ENCODE results near the gene PRELID3B. TPM values are rescaled to one million over a fixed set of nuclear protein-coding genes. Genes with fewer than 3 reads are reported as not detected.

Gene PRELID3B
- total and polyA plus RNA-seq, 2 of the 13 experiments (the other 11 are each of a cell fraction or from before 2014, with no cell fraction given), result 23.3 to 42.6 TPM

DNA sequence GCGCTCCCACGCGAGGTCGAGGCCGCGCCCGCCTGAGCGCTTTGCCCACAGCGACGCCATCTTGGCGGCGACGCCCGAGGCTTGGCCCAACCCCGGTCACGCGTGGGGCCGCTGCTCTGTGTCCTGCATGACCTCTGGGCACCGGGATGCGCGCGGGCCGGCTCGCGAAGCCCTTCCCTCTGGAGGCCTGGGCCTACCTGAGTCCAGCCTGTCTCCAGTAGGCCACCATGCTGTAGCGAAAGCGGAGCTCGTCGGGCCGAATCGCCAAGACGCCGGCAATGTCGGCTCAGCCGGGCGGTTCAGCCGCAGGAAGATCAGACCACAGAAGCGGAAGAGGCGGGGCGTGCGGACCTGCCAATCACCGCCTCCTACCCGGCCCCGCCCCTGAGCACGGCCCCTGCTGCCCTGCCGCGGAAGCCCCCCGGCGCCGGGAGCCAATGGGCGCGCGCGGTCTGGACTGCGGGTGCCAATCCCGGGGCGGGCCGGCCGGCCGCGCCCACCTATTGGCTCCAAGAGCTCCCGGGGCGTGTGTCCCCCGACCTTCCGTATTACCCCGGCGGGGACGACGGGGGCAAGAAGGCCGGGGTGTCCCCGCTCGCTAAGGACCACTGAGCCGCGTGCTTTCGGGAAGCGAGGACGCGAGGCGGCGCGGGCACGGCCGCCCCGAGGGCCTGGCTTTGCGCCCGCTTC lies 10.4 kb downstream of the PRELID3B start, which contains the start of gene ATP5F1E (continued):
- TF ChIP-seq ZNF350 (CRISPR knock-in tag; IDR thresholded peaks at IDR 0.05; ENCODE audit: borderline replicate concordance, low read depth) (peak; percentile 98), XBP1 (CRISPR knock-in tag; IDR thresholded peaks at IDR 0.05) (no peak), ZNF121 (CRISPR knock-in tag; IDR thresholded peaks at IDR 0.05) (no peak), HMGA1 (CRISPR knock-in tag; conservative IDR thresholded peaks at IDR 0.05) (no peak), JARID2 (CRISPR knock-in tag; IDR thresholded peaks at IDR 0.05; ENCODE audit: insufficient replicate concordance) (peak; percentile 79), ZNF572 (CRISPR knock-in tag; IDR thresholded peaks at IDR 0.05) (peak; percentile 89), ZNF775 (CRISPR knock-in tag; IDR thresholded peaks at IDR 0.05; ENCODE audit: borderline replicate concordance) (0 out of 2 replicates have a peak, but pooled peaks have one; percentile 46), ZNF724P (CRISPR knock-in tag; IDR thresholded peaks at IDR 0.05; ENCODE audit: borderline replicate concordance) (peak; percentile 89), ZNF333 (CRISPR knock-in tag; IDR thresholded peaks at IDR 0.05; ENCODE audit: borderline replicate concordance) (peak; percentile 99), HCFC1 (IDR thresholded peaks at IDR 0.05; ENCODE audit: low read depth, low read length) (peak; percentile 9; the same call in 1 of the 2 replicates)
- TF ChIP-seq, protein P1, sequence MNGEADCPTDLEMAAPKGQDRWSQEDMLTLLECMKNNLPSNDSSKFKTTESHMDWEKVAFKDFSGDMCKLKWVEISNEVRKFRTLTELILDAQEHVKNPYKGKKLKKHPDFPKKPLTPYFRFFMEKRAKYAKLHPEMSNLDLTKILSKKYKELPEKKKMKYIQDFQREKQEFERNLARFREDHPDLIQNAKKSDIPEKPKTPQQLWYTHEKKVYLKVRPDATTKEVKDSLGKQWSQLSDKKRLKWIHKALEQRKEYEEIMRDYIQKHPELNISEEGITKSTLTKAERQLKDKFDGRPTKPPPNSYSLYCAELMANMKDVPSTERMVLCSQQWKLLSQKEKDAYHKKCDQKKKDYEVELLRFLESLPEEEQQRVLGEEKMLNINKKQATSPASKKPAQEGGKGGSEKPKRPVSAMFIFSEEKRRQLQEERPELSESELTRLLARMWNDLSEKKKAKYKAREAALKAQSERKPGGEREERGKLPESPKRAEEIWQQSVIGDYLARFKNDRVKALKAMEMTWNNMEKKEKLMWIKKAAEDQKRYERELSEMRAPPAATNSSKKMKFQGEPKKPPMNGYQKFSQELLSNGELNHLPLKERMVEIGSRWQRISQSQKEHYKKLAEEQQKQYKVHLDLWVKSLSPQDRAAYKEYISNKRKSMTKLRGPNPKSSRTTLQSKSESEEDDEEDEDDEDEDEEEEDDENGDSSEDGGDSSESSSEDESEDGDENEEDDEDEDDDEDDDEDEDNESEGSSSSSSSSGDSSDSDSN (CRISPR knock-in tag; IDR thresholded peaks at IDR 0.05), result peak; percentile 91
- TF ChIP-seq, protein P2, sequence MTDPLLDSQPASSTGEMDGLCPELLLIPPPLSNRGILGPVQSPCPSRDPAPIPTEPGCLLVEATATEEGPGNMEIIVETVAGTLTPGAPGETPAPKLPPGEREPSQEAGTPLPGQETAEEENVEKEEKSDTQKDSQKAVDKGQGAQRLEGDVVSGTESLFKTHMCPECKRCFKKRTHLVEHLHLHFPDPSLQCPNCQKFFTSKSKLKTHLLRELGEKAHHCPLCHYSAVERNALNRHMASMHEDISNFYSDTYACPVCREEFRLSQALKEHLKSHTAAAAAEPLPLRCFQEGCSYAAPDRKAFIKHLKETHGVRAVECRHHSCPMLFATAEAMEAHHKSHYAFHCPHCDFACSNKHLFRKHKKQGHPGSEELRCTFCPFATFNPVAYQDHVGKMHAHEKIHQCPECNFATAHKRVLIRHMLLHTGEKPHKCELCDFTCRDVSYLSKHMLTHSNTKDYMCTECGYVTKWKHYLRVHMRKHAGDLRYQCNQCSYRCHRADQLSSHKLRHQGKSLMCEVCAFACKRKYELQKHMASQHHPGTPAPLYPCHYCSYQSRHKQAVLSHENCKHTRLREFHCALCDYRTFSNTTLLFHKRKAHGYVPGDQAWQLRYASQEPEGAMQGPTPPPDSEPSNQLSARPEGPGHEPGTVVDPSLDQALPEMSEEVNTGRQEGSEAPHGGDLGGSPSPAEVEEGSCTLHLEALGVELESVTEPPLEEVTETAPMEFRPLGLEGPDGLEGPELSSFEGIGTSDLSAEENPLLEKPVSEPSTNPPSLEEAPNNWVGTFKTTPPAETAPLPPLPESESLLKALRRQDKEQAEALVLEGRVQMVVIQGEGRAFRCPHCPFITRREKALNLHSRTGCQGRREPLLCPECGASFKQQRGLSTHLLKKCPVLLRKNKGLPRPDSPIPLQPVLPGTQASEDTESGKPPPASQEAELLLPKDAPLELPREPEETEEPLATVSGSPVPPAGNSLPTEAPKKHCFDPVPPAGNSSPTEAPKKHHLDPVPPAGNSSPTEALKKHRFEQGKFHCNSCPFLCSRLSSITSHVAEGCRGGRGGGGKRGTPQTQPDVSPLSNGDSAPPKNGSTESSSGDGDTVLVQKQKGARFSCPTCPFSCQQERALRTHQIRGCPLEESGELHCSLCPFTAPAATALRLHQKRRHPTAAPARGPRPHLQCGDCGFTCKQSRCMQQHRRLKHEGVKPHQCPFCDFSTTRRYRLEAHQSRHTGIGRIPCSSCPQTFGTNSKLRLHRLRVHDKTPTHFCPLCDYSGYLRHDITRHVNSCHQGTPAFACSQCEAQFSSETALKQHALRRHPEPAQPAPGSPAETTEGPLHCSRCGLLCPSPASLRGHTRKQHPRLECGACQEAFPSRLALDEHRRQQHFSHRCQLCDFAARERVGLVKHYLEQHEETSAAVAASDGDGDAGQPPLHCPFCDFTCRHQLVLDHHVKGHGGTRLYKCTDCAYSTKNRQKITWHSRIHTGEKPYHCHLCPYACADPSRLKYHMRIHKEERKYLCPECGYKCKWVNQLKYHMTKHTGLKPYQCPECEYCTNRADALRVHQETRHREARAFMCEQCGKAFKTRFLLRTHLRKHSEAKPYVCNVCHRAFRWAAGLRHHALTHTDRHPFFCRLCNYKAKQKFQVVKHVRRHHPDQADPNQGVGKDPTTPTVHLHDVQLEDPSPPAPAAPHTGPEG (CRISPR knock-in tag; IDR thresholded peaks at IDR 0.05), result peak; percentile 61; the same call in 1 of the 2 replicates
- TF ChIP-seq, protein P3, sequence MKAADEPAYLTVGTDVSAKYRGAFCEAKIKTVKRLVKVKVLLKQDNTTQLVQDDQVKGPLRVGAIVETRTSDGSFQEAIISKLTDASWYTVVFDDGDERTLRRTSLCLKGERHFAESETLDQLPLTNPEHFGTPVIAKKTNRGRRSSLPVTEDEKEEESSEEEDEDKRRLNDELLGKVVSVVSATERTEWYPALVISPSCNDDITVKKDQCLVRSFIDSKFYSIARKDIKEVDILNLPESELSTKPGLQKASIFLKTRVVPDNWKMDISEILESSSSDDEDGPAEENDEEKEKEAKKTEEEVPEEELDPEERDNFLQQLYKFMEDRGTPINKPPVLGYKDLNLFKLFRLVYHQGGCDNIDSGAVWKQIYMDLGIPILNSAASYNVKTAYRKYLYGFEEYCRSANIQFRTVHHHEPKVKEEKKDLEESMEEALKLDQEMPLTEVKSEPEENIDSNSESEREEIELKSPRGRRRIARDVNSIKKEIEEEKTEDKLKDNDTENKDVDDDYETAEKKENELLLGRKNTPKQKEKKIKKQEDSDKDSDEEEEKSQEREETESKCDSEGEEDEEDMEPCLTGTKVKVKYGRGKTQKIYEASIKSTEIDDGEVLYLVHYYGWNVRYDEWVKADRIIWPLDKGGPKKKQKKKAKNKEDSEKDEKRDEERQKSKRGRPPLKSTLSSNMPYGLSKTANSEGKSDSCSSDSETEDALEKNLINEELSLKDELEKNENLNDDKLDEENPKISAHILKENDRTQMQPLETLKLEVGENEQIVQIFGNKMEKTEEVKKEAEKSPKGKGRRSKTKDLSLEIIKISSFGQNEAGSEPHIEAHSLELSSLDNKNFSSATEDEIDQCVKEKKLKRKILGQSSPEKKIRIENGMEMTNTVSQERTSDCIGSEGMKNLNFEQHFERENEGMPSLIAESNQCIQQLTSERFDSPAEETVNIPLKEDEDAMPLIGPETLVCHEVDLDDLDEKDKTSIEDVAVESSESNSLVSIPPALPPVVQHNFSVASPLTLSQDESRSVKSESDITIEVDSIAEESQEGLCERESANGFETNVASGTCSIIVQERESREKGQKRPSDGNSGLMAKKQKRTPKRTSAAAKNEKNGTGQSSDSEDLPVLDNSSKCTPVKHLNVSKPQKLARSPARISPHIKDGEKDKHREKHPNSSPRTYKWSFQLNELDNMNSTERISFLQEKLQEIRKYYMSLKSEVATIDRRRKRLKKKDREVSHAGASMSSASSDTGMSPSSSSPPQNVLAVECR (CRISPR knock-in tag; IDR thresholded peaks at IDR 0.05; ENCODE audit: borderline replicate concordance), result peak; percentile 95
- TF ChIP-seq, protein P4, sequence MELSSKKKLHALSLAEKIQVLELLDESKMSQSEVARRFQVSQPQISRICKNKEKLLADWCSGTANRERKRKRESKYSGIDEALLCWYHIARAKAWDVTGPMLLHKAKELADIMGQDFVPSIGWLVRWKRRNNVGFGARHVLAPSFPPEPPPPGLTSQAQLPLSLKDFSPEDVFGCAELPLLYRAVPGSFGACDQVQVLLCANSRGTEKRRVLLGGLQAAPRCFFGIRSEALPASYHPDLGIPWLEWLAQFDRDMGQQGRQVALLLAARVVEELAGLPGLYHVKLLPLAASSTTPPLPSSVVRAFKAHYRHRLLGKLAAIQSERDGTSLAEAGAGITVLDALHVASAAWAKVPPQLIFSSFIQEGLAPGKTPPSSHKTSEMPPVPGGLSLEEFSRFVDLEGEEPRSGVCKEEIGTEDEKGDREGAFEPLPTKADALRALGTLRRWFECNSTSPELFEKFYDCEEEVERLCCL (CRISPR knock-in tag; IDR thresholded peaks at IDR 0.05; ENCODE audit: borderline replicate concordance), result peak; percentile 91; the same call in 1 of the 2 replicates

Measured in HepG2 (cell line).